HEK293 (cell line): Measurements from ENCODE around the gene NCKAP5L.

Source experiments
- CTCF ChIA-PET: fragments of 350-600 bp; formaldehyde crosslinking; extraction: SDS; loops from one replicate; lab custom pipeline; 2021; ENCODE audit warnings: antibody characterized with exemption; lab: Yijun Ruan, JAX
- POLR2A ChIA-PET: fragments of 300-600 bp; formaldehyde crosslinking; extraction: SDS; loops from one replicate; lab custom pipeline; 2020; ENCODE audit warnings: antibody characterized with exemption, inconsistent platforms; lab: Yijun Ruan, JAX
- H3K27ac ChIP-seq: fragments of 200-500 bp; sonication (Bioruptor generic); 2 replicates; pipeline ENCODE4 v1.5.1; 2014; ENCODE audit warnings: low read depth, low read length, control low read depth, inconsistent platforms; ENCODE audit errors: extremely low read depth
- H3K36me3 ChIP-seq, 2 experiments: fragments of 200-500 bp in 1 of 2; sonication (Bioruptor generic) in 1 of 2; 1 replicate in 1 of 2; 2 replicates in 1 of 2; pipeline ENCODE4 v1.5.1; 2014 to 2017; ENCODE audit warnings: inconsistent platforms in 2 of 2, low read length in 2 of 2; ENCODE audit not compliant: control insufficient read depth in 2 of 2, insufficient read depth in 1 of 2
- H3K4me1 ChIP-seq: fragments of 200-500 bp; sonication (Bioruptor generic); 2 replicates; pipeline ENCODE4 v1.5.1; 2014; ENCODE audit warnings: mild to moderate bottlenecking, low read length, inconsistent platforms; ENCODE audit not compliant: control insufficient read depth, insufficient read depth
- H3K4me3 ChIP-seq: 2 replicates; pipeline ENCODE4 v1.5.1; 2011; ENCODE audit warnings: low read depth, mild to moderate bottlenecking, control low read depth, low read length, moderate library complexity
- H3K9me3 ChIP-seq: fragments of 200-500 bp; sonication (Bioruptor generic); 2 replicates; pipeline ENCODE4 v1.5.1; 2014; ENCODE audit warnings: low read depth, low read length, inconsistent platforms; ENCODE audit not compliant: control insufficient read depth, insufficient read depth
- GLIS1 ChIP-seq: fragments of 450-650 bp; formaldehyde crosslinking; IDR thresholded peaks from 2 replicates; pipeline ENCODE4 v1.5.1; 2016; ENCODE audit warnings: missing biosample characterization, missing genetic modification characterization
- GLIS2 ChIP-seq: fragments of 450-650 bp; formaldehyde crosslinking; IDR thresholded peaks from 2 replicates; pipeline ENCODE4 v1.5.1; 2016; ENCODE audit warnings: missing biosample characterization, missing genetic modification characterization
- HOXD13 ChIP-seq: sonication (generic); formaldehyde crosslinking; IDR thresholded peaks from 2 replicates; pipeline ENCODE4 v1.8.0; 2022; ENCODE audit warnings: missing genetic modification reagents, borderline replicate concordance
- MEIS1 ChIP-seq: sonication (generic); formaldehyde crosslinking; IDR thresholded peaks from 2 replicates; pipeline ENCODE4 v1.8.1; 2022; ENCODE audit warnings: missing genetic modification reagents, mild to moderate bottlenecking, borderline replicate concordance
- OSR2 ChIP-seq: fragments of 450-650 bp; formaldehyde crosslinking; IDR thresholded peaks from 2 replicates; pipeline ENCODE4 v1.5.1; 2016; ENCODE audit warnings: missing biosample characterization, missing genetic modification characterization
- SCRT1 ChIP-seq: fragments of 450-650 bp; formaldehyde crosslinking; IDR thresholded peaks from 2 replicates; pipeline ENCODE4 v1.5.1; 2016; ENCODE audit warnings: missing biosample characterization, missing genetic modification characterization, borderline replicate concordance
- SP2 ChIP-seq: fragments of 450-650 bp; formaldehyde crosslinking; IDR thresholded peaks from 2 replicates; pipeline ENCODE4 v1.5.1; 2016; ENCODE audit warnings: missing biosample characterization, missing genetic modification characterization
- SP7 ChIP-seq: fragments of 450-650 bp; formaldehyde crosslinking; IDR thresholded peaks from 2 replicates; pipeline ENCODE4 v1.5.1; 2016; ENCODE audit warnings: missing biosample characterization, missing genetic modification characterization
- ZBTB17 ChIP-seq: fragments of 450-650 bp; formaldehyde crosslinking; IDR thresholded peaks from 2 replicates; pipeline ENCODE4 v1.5.1; 2016; ENCODE audit warnings: missing biosample characterization, missing genetic modification characterization
- ZBTB48 ChIP-seq: fragments of 450-650 bp; formaldehyde crosslinking; IDR thresholded peaks from 2 replicates; pipeline ENCODE4 v1.5.1; 2016; ENCODE audit warnings: missing biosample characterization, missing genetic modification characterization
- ZEB2 ChIP-seq: fragments of 450-650 bp; formaldehyde crosslinking; IDR thresholded peaks from 2 replicates; pipeline ENCODE4 v1.5.1; 2016; ENCODE audit warnings: missing biosample characterization, missing genetic modification characterization
- ZFP37 ChIP-seq: fragments of 450-650 bp; formaldehyde crosslinking; IDR thresholded peaks from 2 replicates; pipeline ENCODE4 v1.5.1; 2016; ENCODE audit warnings: missing biosample characterization, missing genetic modification characterization
- ZIC2 ChIP-seq: fragments of 450-650 bp; formaldehyde crosslinking; IDR thresholded peaks from 2 replicates; pipeline ENCODE4 v1.5.1; 2016; ENCODE audit warnings: missing biosample characterization, missing genetic modification characterization
- ZNF223 ChIP-seq: fragments of 450-650 bp; formaldehyde crosslinking; IDR thresholded peaks from 2 replicates; pipeline ENCODE4 v1.5.1; 2016; ENCODE audit warnings: missing biosample characterization, missing genetic modification characterization
- ZNF274 ChIP-seq, 2 experiments: fragments of 200-500 bp in 1 of 2; fragments of 450-650 bp in 1 of 2; sonication (Bioruptor generic) in 1 of 2; formaldehyde crosslinking in 1 of 2; IDR thresholded peaks; 2 replicates each; pipeline versions ENCODE4 v1.5.1 to v1.6.1; 2014 to 2016; ENCODE audit warnings: borderline replicate concordance in 1 of 2, inconsistent platforms in 1 of 2, low read length in 1 of 2, missing biosample characterization in 1 of 2, missing genetic modification characterization in 1 of 2
- ZNF473 ChIP-seq: fragments of 450-650 bp; formaldehyde crosslinking; IDR thresholded peaks from 2 replicates; pipeline ENCODE4 v1.5.1; 2017; ENCODE audit warnings: missing biosample characterization, missing genetic modification characterization
- ZNF600 ChIP-seq: fragments of 450-650 bp; formaldehyde crosslinking; IDR thresholded peaks from 2 replicates; pipeline ENCODE4 v1.5.1; 2016; ENCODE audit warnings: missing biosample characterization, missing genetic modification characterization
- ZNF768 ChIP-seq: fragments of 450-650 bp; formaldehyde crosslinking; IDR thresholded peaks from 2 replicates; pipeline ENCODE4 v1.5.1; 2018; ENCODE audit warnings: missing biosample characterization, mild to moderate bottlenecking, missing genetic modification characterization
- TF ChIP-seq, protein P1 (sequence below): fragments of 450-650 bp; formaldehyde crosslinking; IDR thresholded peaks from 2 replicates; pipeline ENCODE4 v1.5.1; 2017; ENCODE audit warnings: missing biosample characterization, missing genetic modification characterization
- TF ChIP-seq, protein P2 (sequence below): fragments of 450-650 bp; formaldehyde crosslinking; IDR thresholded peaks from 2 replicates; pipeline ENCODE4; 2016; ENCODE audit warnings: missing biosample characterization, missing genetic modification characterization
- TF ChIP-seq, protein P3 (sequence below): fragments of 450-650 bp; formaldehyde crosslinking; conservative IDR thresholded peaks from 2 replicates; pipeline ENCODE4 v1.5.1; 2016; ENCODE audit warnings: low read depth, missing biosample characterization, missing genetic modification characterization

Gene NCKAP5L

DNA sequence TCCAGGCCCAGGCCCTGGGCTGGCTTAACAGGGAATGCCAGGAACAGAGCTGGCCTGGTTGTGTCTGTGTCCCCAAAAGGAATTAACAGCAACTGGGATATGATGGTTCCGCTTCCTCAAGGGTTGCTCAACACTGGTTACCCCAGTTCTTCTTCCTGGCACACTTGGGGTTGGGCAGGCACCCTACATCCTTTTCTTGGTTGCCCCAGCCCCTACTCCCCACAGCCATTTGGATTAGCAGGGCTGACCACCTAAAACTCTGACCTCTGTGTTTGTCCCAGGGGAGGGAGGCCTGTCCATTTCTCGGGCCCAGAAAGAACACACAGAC is 30.8 kb downstream of the NCKAP5L start:
- POLR2A ChIA-PET = interaction anchor here (0.6 to 1.3 kb wide), 2 partner anchors 31 to 1521 kb away, joined by 3 to 4 read pairs; partner anchors contain the start of gene NCKAP5L
- Histone ChIP-seq H3K36me3 (peaks cover 0 to 89% of the 10 kb centered on the region in 2 experiments; a peak in 2 of 3 replicates), H3K27ac (no peak overlapping the region), H3K4me3 (no peak overlapping the region), H3K9me3 (no peaks in the 10 kb centered on the region), H3K4me1 (no peaks in the 10 kb centered on the region)
- CTCF ChIA-PET = interaction anchor here (1.6 to 2.0 kb wide), 2 partner anchors 20 to 41 kb away, joined by 7 read pairs; no protein-coding TSS in a partner anchor
- TF ChIP-seq MEIS1 (CRISPR knock-in tag) (no peak), ZFP37 (tag by site-specific recombination) (no peak), HOXD13 (CRISPR knock-in tag) (no peak), ZNF274 (IDR thresholded peaks at IDR 0.05; ENCODE audit: low read length) (no peak), ZNF274 (tag by site-specific recombination; IDR thresholded peaks at IDR 0.05; ENCODE audit: borderline replicate concordance) (no peak), ZBTB48 (tag by site-specific recombination) (no peak)
- TF ChIP-seq, protein P1, sequence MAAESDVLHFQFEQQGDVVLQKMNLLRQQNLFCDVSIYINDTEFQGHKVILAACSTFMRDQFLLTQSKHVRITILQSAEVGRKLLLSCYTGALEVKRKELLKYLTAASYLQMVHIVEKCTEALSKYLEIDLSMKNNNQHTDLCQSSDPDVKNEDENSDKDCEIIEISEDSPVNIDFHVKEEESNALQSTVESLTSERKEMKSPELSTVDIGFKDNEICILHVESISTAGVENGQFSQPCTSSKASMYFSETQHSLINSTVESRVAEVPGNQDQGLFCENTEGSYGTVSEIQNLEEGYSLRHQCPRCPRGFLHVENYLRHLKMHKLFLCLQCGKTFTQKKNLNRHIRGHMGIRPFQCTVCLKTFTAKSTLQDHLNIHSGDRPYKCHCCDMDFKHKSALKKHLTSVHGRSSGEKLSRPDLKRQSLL (tag by site-specific recombination) = no peak

DNA sequence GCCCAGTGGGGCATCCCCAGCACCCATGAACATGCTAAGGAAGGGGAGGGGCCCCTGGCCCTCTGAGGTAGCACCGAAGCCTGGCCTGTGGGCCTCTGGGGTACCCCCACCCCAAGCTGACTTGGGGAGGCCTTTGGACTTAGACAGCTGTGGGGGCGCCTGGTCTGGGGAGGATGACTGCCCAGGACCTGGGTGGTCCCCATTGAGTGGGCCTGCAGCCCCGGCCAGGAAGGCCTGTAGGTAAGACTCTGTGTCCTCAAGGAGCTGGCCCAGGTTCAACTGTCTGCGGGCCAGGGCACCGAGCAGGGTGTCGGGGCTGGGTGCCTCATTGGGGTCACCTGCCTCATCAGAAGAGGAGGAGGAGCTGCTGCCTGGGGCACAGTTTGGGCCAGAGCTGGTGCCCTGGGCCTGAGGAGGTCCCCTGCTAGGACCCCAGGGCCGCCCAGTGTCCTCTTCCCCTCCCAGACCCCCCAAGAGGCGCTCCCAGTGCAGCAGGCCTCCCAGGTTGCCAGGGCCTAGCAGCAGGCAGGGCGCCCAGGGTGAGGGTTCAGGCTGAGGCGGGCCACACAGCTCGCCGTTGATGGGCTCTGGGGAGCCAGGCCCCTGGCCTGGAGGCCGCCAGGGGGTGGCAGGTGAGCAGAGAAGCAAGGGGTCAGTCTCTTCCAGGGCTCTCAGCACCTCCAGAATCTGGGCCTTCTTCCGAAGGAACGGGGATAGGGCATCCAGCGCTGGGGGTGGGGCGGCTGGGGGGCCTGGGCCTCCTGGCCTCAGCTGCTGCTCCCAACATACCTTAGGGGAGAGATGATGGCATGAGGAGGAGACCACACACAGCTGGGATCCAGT is 31.4 kb downstream of the NCKAP5L start:
- H3K36me3 ChIP-seq = peaks cover 0 to 92% of the 10 kb centered on the region in 2 experiments; a peak in 2 of 3 replicates
- H3K4me3 ChIP-seq = no peak overlapping the region
- POLR2A ChIA-PET = interaction anchor here (0.6 to 0.9 kb wide), 2 partner anchors 31 to 1521 kb away, joined by 3 to 4 read pairs; partner anchors contain the start of gene NCKAP5L
- CTCF ChIA-PET = interaction anchor here (0.6 to 2.0 kb wide), 3 partner anchors 19 to 170 kb away, joined by 3 to 7 read pairs (median 5); no protein-coding TSS in a partner anchor
- H3K27ac ChIP-seq = no peak overlapping the region
- TF ChIP-seq, protein P2, sequence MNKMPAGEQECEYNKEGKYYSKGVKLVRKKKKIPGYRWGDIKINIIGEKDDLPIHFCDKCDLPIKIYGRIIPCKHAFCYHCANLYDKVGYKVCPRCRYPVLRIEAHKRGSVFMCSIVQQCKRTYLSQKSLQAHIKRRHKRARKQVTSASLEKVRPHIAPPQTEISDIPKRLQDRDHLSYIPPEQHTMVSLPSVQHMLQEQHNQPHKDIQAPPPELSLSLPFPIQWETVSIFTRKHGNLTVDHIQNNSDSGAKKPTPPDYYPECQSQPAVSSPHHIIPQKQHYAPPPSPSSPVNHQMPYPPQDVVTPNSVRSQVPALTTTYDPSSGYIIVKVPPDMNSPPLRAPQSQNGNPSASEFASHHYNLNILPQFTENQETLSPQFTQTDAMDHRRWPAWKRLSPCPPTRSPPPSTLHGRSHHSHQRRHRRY (tag by site-specific recombination) = no peak
- TF ChIP-seq ZIC2 (tag by site-specific recombination) (peak; percentile 43), GLIS2 (peak; percentile 44; the same call in 1 of the 2 replicates), GLIS1 (tag by site-specific recombination) (peak; percentile 86)
- no peaks in the 10 kb centered on the region for H3K9me3 ChIP-seq
- H3K4me1 ChIP-seq = no peaks in the 10 kb centered on the region

DNA sequence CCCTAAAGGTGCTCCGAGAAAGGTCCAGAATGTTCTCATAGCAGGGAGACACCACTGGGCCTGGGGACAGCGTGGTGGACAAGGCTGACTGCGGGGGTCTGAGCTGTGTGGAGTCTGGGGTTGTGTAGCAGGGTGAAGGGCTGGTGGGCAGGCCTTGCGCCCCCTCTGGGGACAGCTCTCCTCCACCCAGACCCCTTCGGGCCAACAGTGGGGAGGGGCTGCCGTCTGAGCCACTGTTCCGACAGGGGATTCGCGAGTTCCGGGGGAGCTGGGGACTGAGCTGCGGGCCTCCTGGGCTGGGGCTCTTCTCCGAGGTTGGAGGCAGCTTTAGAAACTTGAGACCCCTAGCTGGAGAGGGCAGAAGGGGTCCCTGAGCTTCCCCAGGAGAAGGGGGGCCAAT is 32.1 kb downstream of the NCKAP5L start:
- TF ChIP-seq SP2 (tag by site-specific recombination) (no peak), SCRT1 (tag by site-specific recombination) (no peak), OSR2 (tag by site-specific recombination) (no peak), ZNF223 (tag by site-specific recombination) (no peak), ZNF473 (tag by site-specific recombination) (no peak), ZNF768 (tag by site-specific recombination) (no peak), SP7 (tag by site-specific recombination) (no peak), ZNF600 (tag by site-specific recombination) (no peak), ZBTB17 (tag by site-specific recombination) (no peak), ZEB2 (tag by site-specific recombination) (no peak)
- TF ChIP-seq, protein P3, sequence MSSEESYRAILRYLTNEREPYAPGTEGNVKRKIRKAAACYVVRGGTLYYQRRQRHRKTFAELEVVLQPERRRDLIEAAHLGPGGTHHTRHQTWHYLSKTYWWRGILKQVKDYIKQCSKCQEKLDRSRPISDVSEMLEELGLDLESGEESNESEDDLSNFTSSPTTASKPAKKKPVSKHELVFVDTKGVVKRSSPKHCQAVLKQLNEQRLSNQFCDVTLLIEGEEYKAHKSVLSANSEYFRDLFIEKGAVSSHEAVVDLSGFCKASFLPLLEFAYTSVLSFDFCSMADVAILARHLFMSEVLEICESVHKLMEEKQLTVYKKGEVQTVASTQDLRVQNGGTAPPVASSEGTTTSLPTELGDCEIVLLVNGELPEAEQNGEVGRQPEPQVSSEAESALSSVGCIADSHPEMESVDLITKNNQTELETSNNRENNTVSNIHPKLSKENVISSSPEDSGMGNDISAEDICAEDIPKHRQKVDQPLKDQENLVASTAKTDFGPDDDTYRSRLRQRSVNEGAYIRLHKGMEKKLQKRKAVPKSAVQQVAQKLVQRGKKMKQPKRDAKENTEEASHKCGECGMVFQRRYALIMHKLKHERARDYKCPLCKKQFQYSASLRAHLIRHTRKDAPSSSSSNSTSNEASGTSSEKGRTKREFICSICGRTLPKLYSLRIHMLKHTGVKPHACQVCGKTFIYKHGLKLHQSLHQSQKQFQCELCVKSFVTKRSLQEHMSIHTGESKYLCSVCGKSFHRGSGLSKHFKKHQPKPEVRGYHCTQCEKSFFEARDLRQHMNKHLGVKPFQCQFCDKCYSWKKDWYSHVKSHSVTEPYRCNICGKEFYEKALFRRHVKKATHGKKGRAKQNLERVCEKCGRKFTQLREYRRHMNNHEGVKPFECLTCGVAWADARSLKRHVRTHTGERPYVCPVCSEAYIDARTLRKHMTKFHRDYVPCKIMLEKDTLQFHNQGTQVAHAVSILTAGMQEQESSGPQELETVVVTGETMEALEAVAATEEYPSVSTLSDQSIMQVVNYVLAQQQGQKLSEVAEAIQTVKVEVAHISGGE (tag by site-specific recombination) = no peak
- TF ChIP-seq, all 188 proteins: peak for 0
- Histone ChIP-seq H3K9me3 (no peaks in the 10 kb centered on the region), H3K4me1 (no peaks in the 10 kb centered on the region), H3K36me3 (peaks cover 0 to 92% of the 10 kb centered on the region in 2 experiments; a peak in 2 of 3 replicates), H3K4me3 (no peak overlapping the region), H3K27ac (no peak overlapping the region)
- POLR2A ChIA-PET = interaction anchor here (0.9 kb wide), 1 partner anchor 32 kb away, joined by 3 read pairs; the partner anchor contains the start of gene NCKAP5L
- CTCF ChIA-PET = interaction anchor here (0.6 to 1.7 kb wide), 2 partner anchors 19 to 174 kb away, joined by 4 to 5 read pairs; no protein-coding TSS in a partner anchor
